A673 (cell line): ENCODE data around the gene EFHC2. TPM values are rescaled to one million over a fixed set of nuclear protein-coding genes. Genes with fewer than 3 reads are reported as not detected.

Source experiments
- BruUV-seq: library from RNA; stranded (reverse); fragments of 400-500 nt; replicated peaks from 2 replicates; lab custom pipeline; 2021; lab: Mats Ljungman, UMichigan
- CTCF ChIA-PET: fragments of 300-600 bp; sonication (Branson Sonifier 250); formaldehyde crosslinking; loops from one replicate; lab custom pipeline; 2022; ENCODE audit warnings: antibody characterized with exemption; lab: Charles Lee
- POLR2A ChIA-PET: fragments of 300-600 bp; sonication (Branson Sonifier 250); formaldehyde crosslinking; loops from one replicate; lab custom pipeline; 2022; ENCODE audit warnings: antibody characterized with exemption; ENCODE audit not compliant: low non-redundant PET; lab: Charles Lee
- DNase-seq: peaks from one replicate; pipeline ENCODE4 v3.0.0-alpha.2; 2015; ENCODE audit warnings: low spot score
- H3K27ac ChIP-seq: fragments of 200-600 bp; sonication (generic); 2 replicates; pipeline ENCODE4 v1.5.1; 2016; ENCODE audit warnings: mixed run types, low read depth, mild to moderate bottlenecking, mixed read lengths, antibody characterized with exemption, low read length; ENCODE audit not compliant: poor library complexity, severe bottlenecking
- H3K27me3 ChIP-seq: fragments of 200-600 bp; sonication (generic); replicated peaks from 2 replicates; pipeline ENCODE4 v1.6.1; 2017; ENCODE audit warnings: mixed run types, low read depth, mild to moderate bottlenecking, mixed read lengths, antibody characterized with exemption, low read length; ENCODE audit not compliant: insufficient read depth, poor library complexity
- H3K36me3 ChIP-seq: fragments of 200-600 bp; sonication (generic); 2 replicates; pipeline ENCODE4 v1.6.1; 2016; ENCODE audit warnings: mixed run types, mild to moderate bottlenecking, mixed read lengths, antibody characterized with exemption, low read length; ENCODE audit not compliant: insufficient read depth, poor library complexity, severe bottlenecking
- H3K4me1 ChIP-seq: fragments of 200-600 bp; sonication (generic); 2 replicates; pipeline ENCODE4 v1.6.1; 2017; ENCODE audit warnings: mixed run types, mild to moderate bottlenecking, mixed read lengths, antibody characterized with exemption, low read length; ENCODE audit not compliant: insufficient read depth, poor library complexity, severe bottlenecking
- H3K4me3 ChIP-seq: fragments of 200-600 bp; sonication (generic); 2 replicates; pipeline ENCODE4 v1.5.1; 2016; ENCODE audit warnings: low read depth, mixed run types, mild to moderate bottlenecking, mixed read lengths, low read length; ENCODE audit not compliant: poor library complexity, severe bottlenecking
- H3K9me3 ChIP-seq: fragments of 200-600 bp; sonication (generic); 2 replicates; pipeline ENCODE4 v1.6.1; 2016; ENCODE audit warnings: mixed run types, low read depth, mild to moderate bottlenecking, mixed read lengths, antibody characterized with exemption, low read length; ENCODE audit not compliant: poor library complexity, severe bottlenecking
- CTCF ChIP-seq: fragments of 300-800, 200-600 bp; sonication (generic); conservative IDR thresholded peaks from 2 replicates; pipeline ENCODE4 v1.5.1; 2017; ENCODE audit warnings: low read depth, mild to moderate bottlenecking, antibody characterized with exemption, low read length, moderate library complexity, mixed read lengths
- EZH2 ChIP-seq: fragments of 200-600 bp; sonication (generic); IDR thresholded peaks from 2 replicates; pipeline ENCODE4 v1.6.1; 2017; ENCODE audit warnings: borderline replicate concordance, low read depth, mild to moderate bottlenecking, mixed read lengths, antibody characterized with exemption, low read length; ENCODE audit not compliant: poor library complexity, severe bottlenecking
- intact Hi-C: fragments of 100-400 bp; cut with micrococcal nuclease; formaldehyde crosslinking; loops from one replicate; pipeline ENCODE4 v1.10.0; 2022; ENCODE audit not compliant: unreplicated experiment
- total RNA-seq: library from RNA; stranded (reverse); gene quantifications from 2 replicates; pipeline ENCODE4 v1.2.3, GENCODE V29; 2021

Gene EFHC2
- total RNA-seq, 1 experiment from 2014 or later: 0.11 TPM

GRCh38 chrX:44303119-44303518 is 40.4 kb downstream of the EFHC2 start:
- ChIA-PET POLR2A (no interaction called here), CTCF (no interaction called here)
- no peak overlapping the region for H3K27ac ChIP-seq
- BruUV-seq: no TSS peak
- intact Hi-C loops: no loop called here
- no peaks in the 10 kb centered on the region for H3K27me3 ChIP-seq
- H3K4me1 ChIP-seq: peaks cover 6% of the 10 kb centered on the region
- TF ChIP-seq EZH2 (no peak), CTCF (0 out of 2 replicates have a peak, but pooled peaks have one; percentile 31)
- H3K36me3 ChIP-seq: no peaks in the 10 kb centered on the region
- no peaks in the 10 kb centered on the region for H3K9me3 ChIP-seq
- no peak for DNase-seq
- H3K4me3 ChIP-seq: no peak overlapping the region

- Histone ChIP-seq H3K4me1 (no peaks in the 10 kb centered on the region), H3K9me3 (no peaks in the 10 kb centered on the region), H3K36me3 (no peaks in the 10 kb centered on the region), H3K27ac (no peak overlapping the region), H3K27me3 (no peaks in the 10 kb centered on the region), H3K4me3 (no peak overlapping the region)
- BruUV-seq: no TSS peak
- TF ChIP-seq EZH2: no peak
- no peak for TF ChIP-seq CTCF
- POLR2A ChIA-PET: no interaction called here
- no peak for DNase-seq
- intact Hi-C loops: no loop called here
- CTCF ChIA-PET: no interaction called here
These were observed 44.3 kb downstream of the EFHC2 start for GRCh38 chrX:44299177-44299576.

DNA sequence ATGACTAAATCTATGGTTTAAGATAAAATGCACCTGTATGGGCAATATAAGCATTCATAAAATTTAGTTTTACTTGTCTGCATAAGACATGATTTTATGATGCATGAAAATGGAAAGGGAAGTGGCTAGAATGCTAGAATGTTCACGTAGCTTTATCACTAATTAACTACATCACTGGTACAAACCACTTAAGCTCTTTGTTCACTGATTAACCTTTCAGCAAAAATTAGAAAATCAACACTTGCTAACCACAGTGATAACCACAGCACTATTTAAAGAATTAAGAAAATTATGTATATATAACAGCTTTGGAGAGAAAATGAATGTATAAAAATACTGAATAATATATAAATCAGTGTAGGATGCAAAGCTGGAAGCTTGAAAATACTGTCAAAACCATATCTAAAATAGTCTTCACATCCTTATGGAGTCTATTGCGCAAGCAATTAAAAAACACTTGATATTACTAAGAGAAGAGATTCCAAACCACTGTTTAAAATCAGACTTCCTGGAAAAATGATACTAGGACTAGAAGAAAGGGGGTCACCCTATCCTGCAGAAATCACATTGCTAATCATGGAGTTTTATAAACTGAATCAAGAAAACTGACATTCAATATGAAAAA is 51.9 kb downstream of the EFHC2 start:
- Histone ChIP-seq H3K27ac (no peak overlapping the region), H3K9me3 (no peaks in the 10 kb centered on the region), H3K36me3 (no peaks in the 10 kb centered on the region), H3K4me3 (no peak overlapping the region), H3K27me3 (no peaks in the 10 kb centered on the region), H3K4me1 (no peaks in the 10 kb centered on the region)
- no TSS peak for BruUV-seq
- DNase-seq: no peak
- intact Hi-C loops: no loop called here
- no peak for TF ChIP-seq CTCF
- no peak for TF ChIP-seq EZH2
- ChIA-PET CTCF (no interaction called here), POLR2A (no interaction called here)
